ENCODE data around the gene APLP2.

The APLP2 gene

DNA sequence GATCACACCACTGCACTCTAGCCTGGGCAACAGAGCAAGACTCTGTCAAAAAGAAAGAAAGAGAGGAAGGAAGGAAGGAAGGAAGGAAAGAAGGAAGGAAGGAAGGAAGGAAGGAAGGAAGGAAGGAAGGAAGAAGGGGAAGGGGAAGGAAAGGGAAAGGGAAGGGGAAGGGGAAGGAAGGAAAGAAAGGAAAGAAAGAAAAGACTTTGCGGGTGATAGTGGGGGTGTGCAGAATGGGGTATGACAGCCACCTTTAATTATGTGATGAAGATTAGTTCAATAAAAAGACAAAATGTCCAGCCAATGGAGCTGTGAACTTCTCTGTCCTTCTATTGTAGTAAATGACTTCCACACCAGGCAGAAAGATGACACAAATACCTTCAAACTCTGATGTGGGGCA is 8.7 kb upstream of the APLP2 start:
- TF ChIP-seq, protein P1, sequence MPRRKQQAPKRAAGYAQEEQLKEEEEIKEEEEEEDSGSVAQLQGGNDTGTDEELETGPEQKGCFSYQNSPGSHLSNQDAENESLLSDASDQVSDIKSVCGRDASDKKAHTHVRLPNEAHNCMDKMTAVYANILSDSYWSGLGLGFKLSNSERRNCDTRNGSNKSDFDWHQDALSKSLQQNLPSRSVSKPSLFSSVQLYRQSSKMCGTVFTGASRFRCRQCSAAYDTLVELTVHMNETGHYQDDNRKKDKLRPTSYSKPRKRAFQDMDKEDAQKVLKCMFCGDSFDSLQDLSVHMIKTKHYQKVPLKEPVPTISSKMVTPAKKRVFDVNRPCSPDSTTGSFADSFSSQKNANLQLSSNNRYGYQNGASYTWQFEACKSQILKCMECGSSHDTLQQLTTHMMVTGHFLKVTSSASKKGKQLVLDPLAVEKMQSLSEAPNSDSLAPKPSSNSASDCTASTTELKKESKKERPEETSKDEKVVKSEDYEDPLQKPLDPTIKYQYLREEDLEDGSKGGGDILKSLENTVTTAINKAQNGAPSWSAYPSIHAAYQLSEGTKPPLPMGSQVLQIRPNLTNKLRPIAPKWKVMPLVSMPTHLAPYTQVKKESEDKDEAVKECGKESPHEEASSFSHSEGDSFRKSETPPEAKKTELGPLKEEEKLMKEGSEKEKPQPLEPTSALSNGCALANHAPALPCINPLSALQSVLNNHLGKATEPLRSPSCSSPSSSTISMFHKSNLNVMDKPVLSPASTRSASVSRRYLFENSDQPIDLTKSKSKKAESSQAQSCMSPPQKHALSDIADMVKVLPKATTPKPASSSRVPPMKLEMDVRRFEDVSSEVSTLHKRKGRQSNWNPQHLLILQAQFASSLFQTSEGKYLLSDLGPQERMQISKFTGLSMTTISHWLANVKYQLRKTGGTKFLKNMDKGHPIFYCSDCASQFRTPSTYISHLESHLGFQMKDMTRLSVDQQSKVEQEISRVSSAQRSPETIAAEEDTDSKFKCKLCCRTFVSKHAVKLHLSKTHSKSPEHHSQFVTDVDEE (CRISPR knock-in tag; IDR thresholded peaks at IDR 0.05): no peak
- TF ChIP-seq ISL1 (CRISPR knock-in tag; IDR thresholded peaks at IDR 0.05): no peak
- TF ChIP-seq, protein P2, sequence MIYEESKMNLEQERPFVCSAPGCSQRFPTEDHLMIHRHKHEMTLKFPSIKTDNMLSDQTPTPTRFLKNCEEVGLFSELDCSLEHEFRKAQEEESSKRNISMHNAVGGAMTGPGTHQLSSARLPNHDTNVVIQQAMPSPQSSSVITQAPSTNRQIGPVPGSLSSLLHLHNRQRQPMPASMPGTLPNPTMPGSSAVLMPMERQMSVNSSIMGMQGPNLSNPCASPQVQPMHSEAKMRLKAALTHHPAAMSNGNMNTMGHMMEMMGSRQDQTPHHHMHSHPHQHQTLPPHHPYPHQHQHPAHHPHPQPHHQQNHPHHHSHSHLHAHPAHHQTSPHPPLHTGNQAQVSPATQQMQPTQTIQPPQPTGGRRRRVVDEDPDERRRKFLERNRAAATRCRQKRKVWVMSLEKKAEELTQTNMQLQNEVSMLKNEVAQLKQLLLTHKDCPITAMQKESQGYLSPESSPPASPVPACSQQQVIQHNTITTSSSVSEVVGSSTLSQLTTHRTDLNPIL (CRISPR knock-in tag; IDR thresholded peaks at IDR 0.05; ENCODE audit: low read depth): no peak
- no peak for ATAC-seq

DNA sequence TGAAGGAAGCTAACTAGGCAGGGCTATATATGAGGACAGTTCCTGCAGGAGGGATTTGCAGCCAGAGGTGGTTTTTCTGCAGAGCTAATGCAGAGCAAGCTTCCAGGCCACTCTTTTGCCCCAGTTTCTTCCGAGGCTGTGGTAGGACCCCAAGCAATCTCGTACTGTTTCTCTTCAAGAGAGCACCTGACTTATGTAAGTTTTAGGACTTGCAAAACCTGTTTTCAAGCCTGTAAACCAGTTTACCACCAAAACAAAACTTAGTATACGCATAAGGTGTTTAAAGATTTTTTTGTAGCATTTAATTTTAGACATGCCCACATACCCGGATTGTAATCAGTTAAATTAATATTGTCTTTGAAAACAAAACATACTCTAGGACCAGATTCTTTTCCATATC is 7.7 kb upstream of the APLP2 start:
- no peak for ATAC-seq
- TF ChIP-seq ISL1 (CRISPR knock-in tag; IDR thresholded peaks at IDR 0.05): no peak

DNA sequence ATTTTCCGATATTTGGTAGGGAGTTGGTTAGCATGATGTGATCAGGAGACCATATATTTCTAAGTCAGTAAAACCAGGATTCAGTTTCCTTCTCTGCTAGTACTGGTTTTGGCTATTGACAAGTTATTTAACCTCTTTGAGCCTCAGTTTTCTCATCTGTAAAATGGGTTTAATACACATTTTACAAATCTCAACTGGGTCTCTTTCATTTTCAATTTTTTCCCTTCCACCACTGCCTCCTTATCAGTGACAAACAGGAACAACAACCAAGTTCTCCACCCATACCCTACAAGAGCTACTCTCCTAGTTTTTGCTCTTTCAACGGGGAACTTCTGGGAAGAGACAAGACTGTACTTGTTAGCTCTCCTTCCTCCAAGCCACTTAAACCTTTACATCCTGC is 6.2 kb upstream of the APLP2 start:
- TF ChIP-seq ESRRG (CRISPR knock-in tag; IDR thresholded peaks at IDR 0.05) (no peak), ZNF8 (CRISPR knock-in tag; IDR thresholded peaks at IDR 0.05) (no peak), TOX (CRISPR knock-in tag; IDR thresholded peaks at IDR 0.05; ENCODE audit: borderline replicate concordance) (no peak), BACH2 (CRISPR knock-in tag; IDR thresholded peaks at IDR 0.05; ENCODE audit: borderline replicate concordance) (no peak), ZNF565 (CRISPR knock-in tag; conservative IDR thresholded peaks at IDR 0.05; ENCODE audit: low read depth) (no peak), ZC3H10 (CRISPR knock-in tag; IDR thresholded peaks at IDR 0.05) (no peak), TCF4 (CRISPR knock-in tag; IDR thresholded peaks at IDR 0.05; ENCODE audit: borderline replicate concordance) (no peak)
- TF ChIP-seq, protein P2 (CRISPR knock-in tag; IDR thresholded peaks at IDR 0.05; ENCODE audit: low read depth): no peak
- TF ChIP-seq, protein P3, sequence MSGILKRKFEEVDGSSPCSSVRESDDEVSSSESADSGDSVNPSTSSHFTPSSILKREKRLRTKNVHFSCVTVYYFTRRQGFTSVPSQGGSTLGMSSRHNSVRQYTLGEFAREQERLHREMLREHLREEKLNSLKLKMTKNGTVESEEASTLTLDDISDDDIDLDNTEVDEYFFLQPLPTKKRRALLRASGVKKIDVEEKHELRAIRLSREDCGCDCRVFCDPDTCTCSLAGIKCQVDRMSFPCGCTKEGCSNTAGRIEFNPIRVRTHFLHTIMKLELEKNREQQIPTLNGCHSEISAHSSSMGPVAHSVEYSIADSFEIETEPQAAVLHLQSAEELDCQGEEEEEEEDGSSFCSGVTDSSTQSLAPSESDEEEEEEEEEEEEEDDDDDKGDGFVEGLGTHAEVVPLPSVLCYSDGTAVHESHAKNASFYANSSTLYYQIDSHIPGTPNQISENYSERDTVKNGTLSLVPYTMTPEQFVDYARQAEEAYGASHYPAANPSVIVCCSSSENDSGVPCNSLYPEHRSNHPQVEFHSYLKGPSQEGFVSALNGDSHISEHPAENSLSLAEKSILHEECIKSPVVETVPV (CRISPR knock-in tag; IDR thresholded peaks at IDR 0.05): no peak
- TF ChIP-seq, protein P4, sequence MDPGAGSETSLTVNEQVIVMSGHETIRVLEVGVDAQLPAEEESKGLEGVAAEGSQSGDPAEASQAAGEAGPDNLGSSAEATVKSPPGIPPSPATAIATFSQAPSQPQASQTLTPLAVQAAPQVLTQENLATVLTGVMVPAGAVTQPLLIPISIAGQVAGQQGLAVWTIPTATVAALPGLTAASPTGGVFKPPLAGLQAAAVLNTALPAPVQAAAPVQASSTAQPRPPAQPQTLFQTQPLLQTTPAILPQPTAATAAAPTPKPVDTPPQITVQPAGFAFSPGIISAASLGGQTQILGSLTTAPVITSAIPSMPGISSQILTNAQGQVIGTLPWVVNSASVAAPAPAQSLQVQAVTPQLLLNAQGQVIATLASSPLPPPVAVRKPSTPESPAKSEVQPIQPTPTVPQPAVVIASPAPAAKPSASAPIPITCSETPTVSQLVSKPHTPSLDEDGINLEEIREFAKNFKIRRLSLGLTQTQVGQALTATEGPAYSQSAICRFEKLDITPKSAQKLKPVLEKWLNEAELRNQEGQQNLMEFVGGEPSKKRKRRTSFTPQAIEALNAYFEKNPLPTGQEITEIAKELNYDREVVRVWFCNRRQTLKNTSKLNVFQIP (CRISPR knock-in tag; IDR thresholded peaks at IDR 0.05; ENCODE audit: borderline replicate concordance, low read depth): no peak
- no peak for ATAC-seq

DNA sequence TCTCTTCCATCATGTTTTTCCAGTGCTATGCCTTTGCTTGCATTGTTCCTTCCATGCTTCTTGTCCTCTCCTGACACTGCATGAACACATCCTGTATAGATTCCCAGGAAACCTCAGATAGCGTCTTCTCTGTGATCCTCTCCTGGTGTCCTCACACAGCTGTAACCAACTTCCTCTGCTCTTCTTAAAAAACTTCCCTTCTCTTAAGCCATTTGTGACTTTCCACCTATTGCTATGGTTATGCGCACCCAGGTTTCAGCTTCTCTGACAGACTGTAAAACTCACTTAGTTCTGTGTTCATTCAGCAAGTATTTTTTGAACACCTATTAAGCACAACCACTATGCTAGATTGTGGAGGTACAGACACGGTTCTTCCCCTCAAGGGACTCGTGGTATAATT is 5.1 kb upstream of the APLP2 start:
- no peak for TF ChIP-seq ZFP30 (CRISPR knock-in tag; IDR thresholded peaks at IDR 0.05)
- TF ChIP-seq, protein P5, sequence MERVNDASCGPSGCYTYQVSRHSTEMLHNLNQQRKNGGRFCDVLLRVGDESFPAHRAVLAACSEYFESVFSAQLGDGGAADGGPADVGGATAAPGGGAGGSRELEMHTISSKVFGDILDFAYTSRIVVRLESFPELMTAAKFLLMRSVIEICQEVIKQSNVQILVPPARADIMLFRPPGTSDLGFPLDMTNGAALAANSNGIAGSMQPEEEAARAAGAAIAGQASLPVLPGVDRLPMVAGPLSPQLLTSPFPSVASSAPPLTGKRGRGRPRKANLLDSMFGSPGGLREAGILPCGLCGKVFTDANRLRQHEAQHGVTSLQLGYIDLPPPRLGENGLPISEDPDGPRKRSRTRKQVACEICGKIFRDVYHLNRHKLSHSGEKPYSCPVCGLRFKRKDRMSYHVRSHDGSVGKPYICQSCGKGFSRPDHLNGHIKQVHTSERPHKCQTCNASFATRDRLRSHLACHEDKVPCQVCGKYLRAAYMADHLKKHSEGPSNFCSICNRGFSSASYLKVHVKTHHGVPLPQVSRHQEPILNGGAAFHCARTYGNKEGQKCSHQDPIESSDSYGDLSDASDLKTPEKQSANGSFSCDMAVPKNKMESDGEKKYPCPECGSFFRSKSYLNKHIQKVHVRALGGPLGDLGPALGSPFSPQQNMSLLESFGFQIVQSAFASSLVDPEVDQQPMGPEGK (CRISPR knock-in tag; IDR thresholded peaks at IDR 0.05; ENCODE audit: borderline replicate concordance): no peak
- TF ChIP-seq ARNTL (CRISPR knock-in tag; IDR thresholded peaks at IDR 0.05; ENCODE audit: borderline replicate concordance, low read depth): no peak
- no peak for TF ChIP-seq TCF4 (CRISPR knock-in tag; IDR thresholded peaks at IDR 0.05; ENCODE audit: borderline replicate concordance)
- TF ChIP-seq ZNF8 (CRISPR knock-in tag; IDR thresholded peaks at IDR 0.05): no peak
- TF ChIP-seq ESRRG (CRISPR knock-in tag; IDR thresholded peaks at IDR 0.05): no peak
- TF ChIP-seq, protein P1 (CRISPR knock-in tag; IDR thresholded peaks at IDR 0.05): no peak
- no peak for TF ChIP-seq ZNF70 (CRISPR knock-in tag; IDR thresholded peaks at IDR 0.05)
- TF ChIP-seq ZC3H10 (CRISPR knock-in tag; IDR thresholded peaks at IDR 0.05): no peak
- no peak for TF ChIP-seq OSR1 (CRISPR knock-in tag; IDR thresholded peaks at IDR 0.05)
- no peak for TF ChIP-seq SNAI2 (CRISPR knock-in tag; IDR thresholded peaks at IDR 0.05)
- TF ChIP-seq, protein P3 (CRISPR knock-in tag; IDR thresholded peaks at IDR 0.05): no peak
- no peak for TF ChIP-seq TOX (CRISPR knock-in tag; IDR thresholded peaks at IDR 0.05; ENCODE audit: borderline replicate concordance)
- no peak for ATAC-seq

Data from SK-N-SH treated with all-trans-retinoic acid at 6 μM for 48 hours (cell line).